BE2C (cell line): Measurements from ENCODE around the gene C2CD2L.

Source experiments
- DNase-seq: peaks from one replicate; pipeline ENCODE4 v3.0.0-alpha.2; 2020
- H3K27me3 ChIP-seq: fragments of 250-450 bp; sonication (Bioruptor Pico); 2 replicates; pipeline ENCODE4 v1.5.1; 2020; ENCODE audit warnings: mild to moderate bottlenecking
- H3K36me3 ChIP-seq: fragments of 250-450 bp; sonication (Bioruptor Pico); 2 replicates; pipeline ENCODE4 v1.5.1; 2020; ENCODE audit warnings: mild to moderate bottlenecking
- H3K4me1 ChIP-seq: fragments of 250-450 bp; sonication (Bioruptor Pico); 2 replicates; pipeline ENCODE4 v1.5.1; 2020
- H3K4me3 ChIP-seq: 2 replicates; pipeline ENCODE4 v1.5.1; 2011; ENCODE audit warnings: low read depth, low read length
- H3K9me3 ChIP-seq: fragments of 250-450 bp; sonication (Bioruptor Pico); 2 replicates; pipeline ENCODE4 v1.5.1; 2020
- CTCF ChIP-seq: IDR thresholded peaks from 2 replicates; pipeline ENCODE4 v1.5.1; 2012; ENCODE audit warnings: mild to moderate bottlenecking, low read depth, low read length

The C2CD2L gene

GRCh38 chr11:119147604-119148333, 40.6 kb downstream of the C2CD2L start:
- Histone ChIP-seq H3K27me3 (peaks cover 4% of the 10 kb centered on the region; the same call in 1 of the 2 replicates), H3K36me3 (no peaks in the 10 kb centered on the region), H3K4me1 (no peaks in the 10 kb centered on the region), H3K9me3 (no peaks in the 10 kb centered on the region), H3K4me3 (no peak overlapping the region)
- TF ChIP-seq CTCF, result no peak
- DNase-seq, result no peak

GRCh38 chr11:119148720-119149017, 41.5 kb downstream of the C2CD2L start:
- Histone ChIP-seq H3K27me3 (peaks cover 4% of the 10 kb centered on the region; the same call in 1 of the 2 replicates), H3K9me3 (no peaks in the 10 kb centered on the region), H3K4me3 (peak overlapping the region; percentile 58), H3K36me3 (no peaks in the 10 kb centered on the region), H3K4me1 (no peaks in the 10 kb centered on the region)
- TF ChIP-seq CTCF, result no peak
- no peak for DNase-seq

- H3K4me1 ChIP-seq, result no peaks in the 10 kb centered on the region
Observed at GRCh38 chr11:119149018-119149785, 42.1 kb downstream of the C2CD2L start, which contains the start of gene ABCG4. ABCG4 (plus strand) TSS chr11:119149052; CDS start chr11:119149966, 914 bp downstream.

GRCh38 chr11:119149786-119150275, 42.7 kb downstream of the C2CD2L start:
- TF ChIP-seq CTCF, result no peak
- peak overlapping the region; percentile 58 for H3K4me3 ChIP-seq
- no peaks in the 10 kb centered on the region for H3K4me1 ChIP-seq
- DNase-seq, result no peak
- H3K36me3 ChIP-seq, result no peaks in the 10 kb centered on the region
- peaks cover 4% of the 10 kb centered on the region; the same call in 1 of the 2 replicates for H3K27me3 ChIP-seq
- no peaks in the 10 kb centered on the region for H3K9me3 ChIP-seq

More at GRCh38 chr11:119149018-119149785, 42.1 kb downstream of the C2CD2L start, which contains the start of gene ABCG4:
- Histone ChIP-seq H3K27me3 (peaks cover 4% of the 10 kb centered on the region; the same call in 1 of the 2 replicates), H3K4me3 (peak within 1 kb of the TSS; percentile 58), H3K9me3 (no peaks in the 10 kb centered on the region), H3K36me3 (no peaks in the 10 kb centered on the region)
- TF ChIP-seq CTCF, result no peak
- DNase-seq, result peak; percentile 55

GRCh38 chr11:119152043-119152442, 44.9 kb downstream of the C2CD2L start:
- H3K27me3 ChIP-seq, result peaks cover 4% of the 10 kb centered on the region; the same call in 1 of the 2 replicates
- H3K4me3 ChIP-seq, result no peak overlapping the region
- no peak for DNase-seq
- H3K36me3 ChIP-seq, result no peaks in the 10 kb centered on the region
- no peak for TF ChIP-seq CTCF
- peaks cover under 1% of the 10 kb centered on the region; the same call in 1 of the 2 replicates for H3K4me1 ChIP-seq
- no peaks in the 10 kb centered on the region for H3K9me3 ChIP-seq
